ENCODE measurements around the gene HPN. TPM values are rescaled to one million over a fixed set of nuclear protein-coding genes. Genes with fewer than 3 reads are reported as not detected.

Gene HPN
- total and polyA plus RNA-seq, 2 experiments from 2014 or later = 150 to 241 TPM

DNA sequence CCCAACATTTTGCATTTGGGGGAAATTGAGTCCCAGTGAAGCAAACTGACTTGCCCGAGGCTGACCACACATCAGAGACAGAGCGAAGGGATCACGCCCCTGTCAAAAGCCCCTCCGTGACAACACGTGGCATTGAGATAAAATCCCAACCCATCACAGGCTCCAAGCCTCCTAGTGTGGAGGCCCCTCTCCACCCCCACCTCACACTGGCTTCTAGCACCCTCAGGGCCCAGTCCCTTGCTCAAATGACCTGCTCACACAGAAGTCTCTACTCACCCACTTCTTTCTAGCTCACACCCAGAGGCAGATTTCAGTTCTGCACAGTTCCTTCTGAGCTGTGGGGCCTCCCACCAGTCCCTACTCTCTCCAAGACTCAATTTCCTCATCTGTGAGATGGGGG lies 10.3 kb downstream of the HPN start:
- TF ChIP-seq EZH2phosphoT487 (IDR thresholded peaks at IDR 0.05; ENCODE audit: low read depth, severe bottlenecking, unreplicated experiment) (no peak), CTCF (IDR thresholded peaks at IDR 0.05; ENCODE audit: poor library complexity) (no peak), EZH2 (IDR thresholded peaks at IDR 0.05; ENCODE audit: borderline replicate concordance) (no peak)
- no peaks in the 10 kb centered on the region for H3K9me2 ChIP-seq (replicated peaks; ENCODE audit: insufficient read depth)
- DNase-seq (ENCODE audit: low spot score) = no peak
- no peaks in the 10 kb centered on the region for H3K27me3 ChIP-seq
- no peaks in the 10 kb centered on the region for H3K9me3 ChIP-seq (ENCODE audit: low read depth)
- no peaks in the 10 kb centered on the region for H3K36me3 ChIP-seq (replicated peaks; ENCODE audit: insufficient read depth, low read depth)
- H4K20me1 ChIP-seq (ENCODE audit: insufficient read depth, poor library complexity, severe bottlenecking) = no peaks in the 10 kb centered on the region
- H3K27ac ChIP-seq = no peak overlapping the region
- H3K4me1 ChIP-seq (ENCODE audit: insufficient read depth) = no peaks in the 10 kb centered on the region
- no peaks in the 10 kb centered on the region for H3K79me2 ChIP-seq
- no peak overlapping the region for H3K4me3 ChIP-seq
- no peak overlapping the region for H2AFZ ChIP-seq
- 84% methylated on average over 5 of the region's 5 CpGs for WGBS (ENCODE audit: low lambda C conversion rate, missing lambda C conversion rate)
- H3K4me2 ChIP-seq = no peak overlapping the region

DNA sequence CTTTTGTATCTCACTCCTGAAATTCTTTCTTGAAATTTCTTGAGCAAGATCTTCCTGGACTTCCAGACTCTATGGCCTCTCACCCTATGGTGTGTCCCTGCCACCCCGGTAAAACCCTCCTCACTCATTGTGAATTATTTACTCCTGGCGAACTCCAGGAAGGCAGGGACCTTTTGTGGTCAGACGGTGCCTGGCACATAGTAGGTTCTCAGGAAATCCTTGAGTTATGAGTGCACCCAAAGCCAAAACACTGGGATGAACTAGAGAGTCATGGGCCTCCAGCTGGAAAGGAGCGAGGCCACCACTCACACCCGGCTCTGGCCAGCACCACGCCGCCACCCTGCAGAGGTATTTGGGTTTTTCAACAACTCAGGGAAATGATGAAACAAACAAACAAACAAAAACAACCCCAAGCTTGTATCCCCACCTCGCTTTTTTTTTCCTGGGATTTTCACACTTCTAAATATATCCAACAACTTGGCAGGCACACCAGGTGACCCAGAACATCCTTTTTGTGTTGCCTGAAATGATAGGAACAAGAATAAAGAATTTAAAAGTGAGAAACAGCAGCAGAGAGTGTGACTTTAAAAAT lies 11.2 kb downstream of the HPN start:
- Histone ChIP-seq H2AFZ (no peak overlapping the region), H3K9me2 (replicated peaks; ENCODE audit: insufficient read depth) (no peaks in the 10 kb centered on the region), H3K9me3 (ENCODE audit: low read depth) (no peaks in the 10 kb centered on the region), H3K27ac (no peak overlapping the region), H3K4me3 (no peak overlapping the region), H3K4me2 (no peak overlapping the region), H3K36me3 (replicated peaks; ENCODE audit: insufficient read depth, low read depth) (no peaks in the 10 kb centered on the region), H3K79me2 (no peaks in the 10 kb centered on the region), H3K4me1 (ENCODE audit: insufficient read depth) (no peaks in the 10 kb centered on the region), H3K27me3 (no peaks in the 10 kb centered on the region), H4K20me1 (ENCODE audit: insufficient read depth, poor library complexity, severe bottlenecking) (no peaks in the 10 kb centered on the region)
- WGBS (ENCODE audit: low lambda C conversion rate, missing lambda C conversion rate) = 82% methylated on average over 8 of the region's 8 CpGs
- DNase-seq (ENCODE audit: low spot score) = no peak
- TF ChIP-seq EZH2phosphoT487 (IDR thresholded peaks at IDR 0.05; ENCODE audit: low read depth, severe bottlenecking, unreplicated experiment) = no peak
- no peak for TF ChIP-seq CTCF (IDR thresholded peaks at IDR 0.05; ENCODE audit: poor library complexity)
- no peak for TF ChIP-seq EZH2 (IDR thresholded peaks at IDR 0.05; ENCODE audit: borderline replicate concordance)

DNA sequence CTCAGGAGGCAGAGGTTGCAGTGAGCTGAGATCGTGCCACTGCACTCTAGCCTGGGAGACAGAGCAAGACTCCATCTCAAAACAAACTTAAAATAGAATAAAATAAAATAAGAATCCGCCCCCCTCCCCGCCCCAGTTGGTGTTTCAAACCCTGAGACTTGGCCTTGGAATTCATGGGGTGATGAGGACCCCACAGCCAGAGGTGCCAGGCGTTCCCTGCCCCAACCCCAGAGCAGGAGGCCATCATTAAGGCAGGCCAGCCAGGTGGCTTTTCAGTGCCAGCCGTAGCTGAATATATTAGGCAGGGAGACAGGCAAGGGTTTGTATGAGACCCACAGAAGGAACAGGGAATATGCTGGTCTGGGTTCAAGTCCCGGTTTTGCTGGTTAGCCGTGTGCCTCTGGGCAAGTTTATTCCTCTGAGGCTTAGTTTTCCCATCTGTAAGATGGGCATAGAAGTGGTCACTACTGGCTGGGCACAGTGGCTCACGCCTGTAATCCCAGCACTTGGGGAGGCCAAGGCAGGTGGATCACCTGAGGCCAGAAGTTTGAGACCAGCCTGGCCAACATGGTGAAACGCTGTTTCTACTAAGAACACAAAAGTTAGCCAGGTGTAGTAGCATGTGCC lies 12.3 kb downstream of the HPN start:
- no peaks in the 10 kb centered on the region for H3K4me1 ChIP-seq (ENCODE audit: insufficient read depth)
- no peak overlapping the region for H2AFZ ChIP-seq
- H3K4me3 ChIP-seq = no peak overlapping the region
- H3K36me3 ChIP-seq (replicated peaks; ENCODE audit: insufficient read depth, low read depth) = no peaks in the 10 kb centered on the region
- no peak overlapping the region for H3K27ac ChIP-seq
- no peaks in the 10 kb centered on the region for H3K9me3 ChIP-seq (ENCODE audit: low read depth)
- no peaks in the 10 kb centered on the region for H3K79me2 ChIP-seq
- DNase-seq (ENCODE audit: low spot score) = no peak
- TF ChIP-seq EZH2phosphoT487 (IDR thresholded peaks at IDR 0.05; ENCODE audit: low read depth, severe bottlenecking, unreplicated experiment) (no peak), EZH2 (IDR thresholded peaks at IDR 0.05; ENCODE audit: borderline replicate concordance) (no peak), CTCF (IDR thresholded peaks at IDR 0.05; ENCODE audit: poor library complexity) (no peak)
- H3K4me2 ChIP-seq = no peak overlapping the region
- H3K9me2 ChIP-seq (replicated peaks; ENCODE audit: insufficient read depth) = no peaks in the 10 kb centered on the region
- H3K27me3 ChIP-seq = no peaks in the 10 kb centered on the region
- WGBS (ENCODE audit: low lambda C conversion rate, missing lambda C conversion rate) = 92% methylated on average over 9 of the region's 9 CpGs
- no peaks in the 10 kb centered on the region for H4K20me1 ChIP-seq (ENCODE audit: insufficient read depth, poor library complexity, severe bottlenecking)
